SH-SY5Y (cell line): ENCODE measurements around the gene GCAT.

Experiments used
- GATA2 ChIP-seq: IDR thresholded peaks from 2 replicates; pipeline ENCODE4 v1.6.1; 2011; ENCODE audit warnings: mild to moderate bottlenecking, low read depth, low read length
- GATA3 ChIP-seq: IDR thresholded peaks from 2 replicates; pipeline ENCODE4 v1.6.1; 2011; ENCODE audit warnings: low read depth, mild to moderate bottlenecking, low read length, moderate library complexity

DNA sequence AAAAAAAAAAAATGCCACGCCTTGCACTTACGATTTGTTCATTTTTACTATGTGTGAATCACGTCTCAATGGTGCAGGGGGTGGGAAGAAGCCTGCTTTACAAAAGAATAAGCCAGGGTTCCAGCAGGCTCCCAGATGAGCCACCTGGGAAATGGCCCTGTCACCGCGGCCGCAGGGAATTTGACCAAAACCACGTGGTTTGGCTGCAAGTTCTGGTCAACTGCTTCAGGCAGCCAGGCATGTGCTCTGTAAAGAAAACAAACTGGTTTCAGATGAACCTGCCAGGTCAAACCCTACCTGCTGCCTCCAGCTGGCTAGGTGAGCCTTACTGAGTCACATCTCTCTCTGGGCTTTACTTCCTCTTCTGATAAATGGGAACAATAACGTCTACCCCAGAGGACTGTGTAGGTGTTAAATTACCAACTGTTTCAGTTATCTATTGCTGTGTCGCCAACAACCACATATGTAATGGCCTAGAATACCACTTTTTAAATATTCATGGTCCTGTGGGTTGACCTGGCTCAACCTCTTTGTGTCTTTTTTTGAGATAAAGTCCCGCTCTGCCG lies 30.5 kb upstream of the GCAT start:
- TF ChIP-seq GATA2: no peak
- no peak for TF ChIP-seq GATA3
